Activated T-cell treated with anti-CD3 and anti-CD28 coated beads for 4 hours (primary cell): ENCODE results near the gene LRFN4.

Experiments used
- DNase-seq: peaks from one replicate; pipeline ENCODE4 v3.0.0-alpha.2; 2020

LRFN4 gene

DNA sequence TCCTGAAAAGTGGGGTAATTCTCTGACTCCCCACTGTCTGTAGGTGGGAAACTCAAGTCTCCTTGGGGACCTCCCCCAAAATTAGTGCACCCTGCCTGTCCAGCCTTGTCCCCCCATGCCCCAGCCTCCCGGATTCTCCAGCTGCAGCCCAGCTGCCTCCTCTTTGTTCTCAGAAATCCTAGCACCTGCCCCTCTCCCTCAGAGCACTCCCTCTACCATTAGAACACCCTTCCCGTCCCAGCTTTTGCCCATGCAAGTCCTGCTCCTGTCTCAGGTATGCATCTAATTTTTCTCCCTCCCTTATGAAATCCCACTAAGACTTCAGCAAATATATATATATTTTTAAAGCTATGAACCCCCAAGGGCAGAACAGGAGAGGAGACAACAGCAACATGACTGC lies 37.3 kb downstream of the LRFN4 start:
- no peak for DNase-seq

DNA sequence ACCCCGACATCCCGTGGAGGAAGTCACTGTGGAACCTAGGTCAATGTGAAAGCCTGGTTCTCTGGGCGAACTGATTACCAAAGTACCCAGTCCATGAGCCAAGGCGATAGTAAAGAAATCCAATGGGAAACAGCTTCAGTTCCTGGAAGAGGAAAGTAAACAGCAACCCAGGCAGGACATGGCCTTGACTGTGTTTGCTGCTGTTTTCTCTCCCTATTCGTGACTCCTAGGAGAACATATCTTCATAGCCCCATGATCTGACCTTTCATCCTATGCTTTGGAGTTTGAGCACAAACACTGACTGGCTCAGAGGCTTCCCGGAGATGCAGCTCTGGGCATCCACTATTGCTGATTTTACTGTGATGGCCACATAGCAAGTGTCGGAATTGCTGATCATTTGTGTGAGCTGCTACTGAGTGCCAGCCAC lies 45.1 kb downstream of the LRFN4 start:
- DNase-seq: no peak

DNA sequence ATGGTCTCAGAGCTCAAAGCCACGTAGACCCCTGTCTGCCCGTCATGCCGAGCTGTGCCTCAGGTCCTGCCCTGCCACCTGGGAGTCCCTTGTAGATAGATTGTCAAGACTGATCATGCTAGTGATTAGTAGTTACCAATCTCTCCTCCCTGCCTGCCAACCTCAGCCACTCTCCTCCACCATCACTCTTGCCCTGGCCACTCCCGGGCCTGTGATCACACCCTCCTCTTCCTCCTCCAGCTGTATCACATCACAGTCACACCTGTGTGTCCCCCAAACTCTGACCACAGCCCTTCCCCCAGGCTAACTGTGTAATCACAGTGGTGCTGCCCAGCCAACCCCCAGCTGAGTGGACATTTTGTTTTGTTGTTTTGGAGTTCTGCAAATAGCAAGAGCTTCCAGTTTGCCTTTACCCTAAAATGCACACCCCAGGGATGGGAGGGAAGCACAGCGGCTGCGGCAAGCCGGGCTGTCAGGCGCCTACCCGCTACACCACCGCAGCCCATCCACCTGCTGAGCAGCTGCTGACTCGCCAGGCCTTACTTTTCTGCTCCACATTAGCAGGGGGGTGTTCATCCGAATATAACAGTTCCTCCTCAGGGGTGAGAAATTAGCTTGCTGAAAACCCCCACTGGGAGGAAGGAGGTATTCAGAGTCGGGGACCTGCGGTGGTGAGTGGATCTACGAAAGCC lies 45.8 kb downstream of the LRFN4 start:
- DNase-seq: no peak

DNA sequence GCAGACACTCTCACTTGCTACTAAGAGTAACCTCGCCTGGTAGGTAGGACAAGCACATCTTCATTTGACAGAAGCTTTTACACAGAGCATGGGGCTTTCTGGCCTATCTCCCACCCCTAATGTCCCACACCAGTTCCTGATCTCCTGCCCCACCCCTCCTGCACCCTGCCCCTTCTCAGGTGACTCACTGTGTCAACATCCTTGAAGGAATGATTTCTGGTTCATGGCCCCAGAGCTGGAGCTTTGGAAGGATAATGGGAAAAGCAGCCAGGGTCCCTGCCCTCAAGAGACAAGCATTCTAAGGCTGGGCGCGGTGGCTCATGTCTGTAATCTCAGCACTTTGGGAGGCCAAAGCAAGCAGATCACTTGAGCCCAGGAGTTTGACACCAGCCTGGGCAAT lies 47.2 kb downstream of the LRFN4 start:
- no peak for DNase-seq

DNA sequence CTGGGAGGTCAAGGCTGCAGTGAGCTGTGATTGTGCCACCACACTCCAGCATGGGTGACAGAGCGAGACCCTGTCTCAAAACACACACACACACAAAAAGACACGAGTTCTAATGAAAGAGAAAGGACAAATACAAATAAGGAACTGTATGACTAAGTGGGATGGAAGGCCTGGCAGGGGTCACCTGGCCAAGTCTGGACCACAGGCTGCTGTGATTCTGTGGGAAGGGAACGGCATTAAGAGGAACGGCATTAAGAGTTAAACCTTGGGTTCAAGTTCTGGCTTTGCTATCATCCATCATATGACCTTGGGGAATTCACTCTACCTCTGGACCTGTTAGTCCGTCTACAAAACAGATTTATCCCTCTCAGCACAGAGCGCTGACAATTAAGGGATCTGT lies 47.7 kb downstream of the LRFN4 start:
- DNase-seq: no peak

DNA sequence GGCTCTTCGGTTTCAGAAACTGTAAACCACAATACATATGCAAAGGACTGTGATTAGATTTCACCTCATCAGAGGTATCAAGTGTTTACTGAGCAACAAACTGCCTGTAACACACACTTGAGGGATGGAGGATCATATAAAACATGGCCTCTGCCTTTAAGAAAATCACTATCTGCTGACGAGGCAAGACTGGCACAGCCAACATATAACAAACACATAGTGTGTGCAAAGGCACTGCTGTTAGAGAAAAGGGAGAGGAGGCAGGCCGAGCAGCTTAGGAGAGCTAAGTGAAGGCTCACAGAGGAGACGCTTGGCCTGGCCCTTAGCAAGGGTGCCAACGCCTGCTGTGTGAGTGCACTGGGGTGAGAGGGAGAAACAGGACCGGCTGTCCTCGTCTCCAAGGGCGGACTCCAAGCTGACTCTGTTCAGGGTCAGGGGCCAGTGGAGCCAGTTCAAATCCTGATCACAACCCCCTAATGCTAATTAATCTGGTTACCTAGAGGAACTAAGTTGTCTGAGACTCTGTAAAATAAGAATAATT lies 48.2 kb downstream of the LRFN4 start:
- DNase-seq: no peak

DNA sequence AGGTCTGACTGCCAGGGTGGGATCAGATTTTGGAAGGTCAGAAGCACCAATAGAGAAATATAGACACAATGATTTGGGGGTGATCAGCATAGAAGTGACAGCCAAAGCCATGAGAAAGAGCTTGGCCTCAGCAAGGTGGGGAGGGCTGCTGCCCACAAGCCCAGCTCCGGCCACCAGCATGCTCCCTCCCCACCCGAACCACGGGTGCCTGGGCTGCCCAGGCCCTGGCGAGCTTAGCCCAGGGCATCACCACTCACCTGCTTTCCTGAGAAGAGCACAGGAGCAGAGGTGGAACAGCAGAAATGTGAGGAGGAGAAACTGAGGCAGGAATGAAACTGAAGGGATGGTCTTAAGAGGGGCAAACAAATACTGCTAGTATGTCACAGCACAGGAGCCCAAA lies 48.8 kb downstream of the LRFN4 start:
- DNase-seq: no peak

DNA sequence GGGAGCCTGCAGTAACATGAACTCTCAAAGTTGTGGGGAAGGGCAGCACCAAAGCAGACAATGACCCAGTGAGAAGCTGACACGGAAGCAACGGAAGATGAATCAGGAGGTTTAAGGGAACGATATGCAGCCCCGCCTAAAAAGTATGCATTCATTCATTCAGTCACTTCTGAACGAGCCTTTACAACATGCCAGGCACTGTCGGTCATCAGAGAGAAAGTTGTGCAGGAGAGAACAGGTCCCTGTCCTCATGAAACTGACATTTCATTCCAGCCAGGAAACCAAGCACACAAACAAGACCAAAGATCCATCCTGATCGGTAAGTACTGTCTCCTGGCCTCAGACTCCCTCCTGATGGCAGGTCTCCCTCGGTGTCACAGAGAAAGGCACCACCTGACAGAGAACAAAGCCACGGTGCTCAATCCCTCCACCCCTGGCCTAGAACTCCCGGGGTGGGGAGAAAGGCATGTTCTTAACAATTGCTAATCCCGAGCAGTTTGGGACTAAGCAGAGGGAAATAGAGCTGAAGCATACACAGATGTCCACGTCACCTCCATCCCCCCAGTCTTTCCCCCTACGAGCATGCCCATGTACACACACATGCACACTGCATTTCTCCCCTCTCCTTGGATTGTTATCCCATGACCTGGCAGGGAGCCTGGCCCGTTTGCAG lies 49.3 kb downstream of the LRFN4 start:
- no peak for DNase-seq

DNA sequence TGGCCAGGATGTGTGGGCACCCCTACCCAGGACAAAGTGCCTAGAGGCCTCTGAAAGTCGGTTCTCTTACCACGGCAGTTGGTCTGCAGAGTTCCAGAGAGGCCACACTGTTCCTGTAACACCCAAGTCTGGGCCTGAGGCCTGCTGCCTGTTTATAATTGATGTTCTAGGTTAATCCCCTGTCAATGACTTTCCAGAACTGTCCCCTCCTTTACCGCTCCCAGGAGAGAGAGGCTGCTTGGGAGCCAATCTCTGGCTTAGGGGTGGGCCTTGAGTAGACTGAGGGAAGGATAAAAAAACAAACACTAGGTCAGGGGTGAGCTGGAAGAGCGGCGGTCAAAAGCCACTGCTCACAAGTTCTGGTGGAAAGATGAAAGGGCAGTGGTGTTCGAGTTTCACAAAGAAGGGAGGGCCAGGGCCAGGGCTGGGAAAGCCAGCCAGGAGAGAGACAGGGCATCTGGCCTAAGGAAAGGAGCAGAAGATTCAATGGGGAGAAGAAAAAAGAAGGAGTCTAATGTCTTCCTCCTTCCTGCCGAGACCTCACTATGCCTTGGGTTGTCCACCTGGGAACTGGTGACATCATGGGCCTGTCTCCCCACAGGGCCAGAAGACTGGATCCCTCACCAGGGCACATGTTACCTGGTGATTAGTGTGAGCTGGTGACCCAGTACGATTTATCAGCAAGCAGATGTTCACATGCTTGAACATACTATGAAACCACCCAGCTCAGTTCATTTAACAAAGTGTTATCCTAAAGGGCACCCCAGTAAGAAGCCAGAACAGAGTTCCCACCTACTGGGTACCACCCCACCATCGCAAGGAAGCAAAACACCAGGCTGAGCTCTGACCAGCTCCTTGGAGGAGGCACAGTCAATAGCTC lies 51.1 kb downstream of the LRFN4 start:
- no peak for DNase-seq

DNA sequence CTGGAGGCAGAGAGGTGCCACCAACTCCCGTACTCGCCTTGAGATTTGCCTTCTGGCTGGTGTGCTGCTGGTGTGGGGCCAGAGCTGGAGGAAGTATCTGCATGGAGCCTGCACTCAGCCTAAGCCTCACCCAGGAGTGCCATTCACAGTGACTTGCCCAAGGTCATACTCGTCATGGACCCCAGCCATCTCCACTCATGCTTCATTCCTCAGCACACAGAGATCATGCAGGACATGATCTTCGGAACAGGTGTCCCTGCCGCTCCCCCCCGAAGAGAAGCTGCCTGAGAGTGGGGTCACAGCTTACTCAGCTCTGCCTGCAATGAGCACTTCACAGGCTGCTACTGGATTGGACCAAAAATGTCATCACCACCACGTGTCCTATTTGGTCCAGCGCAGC lies 52.3 kb downstream of the LRFN4 start:
- DNase-seq: no peak

DNA sequence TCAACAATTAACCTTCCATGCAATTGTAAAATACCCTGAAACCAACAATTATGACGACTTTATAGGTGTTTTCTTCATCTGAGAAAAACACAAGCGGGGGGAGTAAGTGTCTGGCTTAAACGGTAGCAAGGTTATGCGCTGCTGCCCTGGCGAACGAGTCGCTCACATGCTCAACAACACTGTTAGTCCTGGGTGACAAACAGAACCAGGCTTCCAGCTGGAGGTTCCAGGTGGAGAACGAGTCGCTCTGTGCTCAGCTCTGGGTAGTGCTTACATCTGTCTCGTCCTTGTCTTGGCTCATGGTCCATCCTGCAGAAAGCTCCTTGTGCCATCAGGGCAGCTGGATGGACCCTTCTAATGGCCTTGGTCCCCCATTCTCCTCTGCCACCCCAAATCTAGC lies 53.2 kb downstream of the LRFN4 start:
- no peak for DNase-seq
